ENCODE measurements around the gene THTPA. TPM values are rescaled to one million over a fixed set of nuclear protein-coding genes. Genes with fewer than 3 reads are reported as not detected.

THTPA gene
- total and polyA plus RNA-seq, 2 of the 13 experiments (the other 11 are each of a cell fraction or from before 2014, with no cell fraction given) = 7.4 to 8.7 TPM

GRCh38 chr14:23580152-23580926, 24.3 kb downstream of the THTPA start (continued):
- TF ChIP-seq AFF4 (CRISPR knock-in tag; IDR thresholded peaks at IDR 0.05) (peak; percentile 40; the same call in 1 of the 2 replicates), ZNF598 (CRISPR knock-in tag; IDR thresholded peaks at IDR 0.05; ENCODE audit: borderline replicate concordance) (no peak), ZNF225 (CRISPR knock-in tag; IDR thresholded peaks at IDR 0.05) (peak; percentile 42; the same call in 1 of the 2 replicates), MTA1 (CRISPR knock-in tag; IDR thresholded peaks at IDR 0.05; ENCODE audit: borderline replicate concordance) (peak; percentile 78; the same call in 1 of the 2 replicates), ZNF543 (CRISPR knock-in tag; IDR thresholded peaks at IDR 0.05) (0 out of 2 replicates have a peak, but pooled peaks have one; percentile 15), ZBTB20 (CRISPR knock-in tag; IDR thresholded peaks at IDR 0.05; ENCODE audit: borderline replicate concordance, low read depth) (no peak), ZFP36L1 (CRISPR knock-in tag; IDR thresholded peaks at IDR 0.05) (no peak), AGO2 (optimal IDR thresholded peaks at IDR 0.05; ENCODE audit: low read depth, low read length) (peak; percentile 73), NR0B2 (CRISPR knock-in tag; IDR thresholded peaks at IDR 0.05) (0 out of 2 replicates have a peak, but pooled peaks have one; percentile 11), SNRNP70 (IDR thresholded peaks at IDR 0.05; ENCODE audit: low read depth, low read length) (no peak), KLF11 (CRISPR knock-in tag; IDR thresholded peaks at IDR 0.05) (no peak), ZNF576 (CRISPR knock-in tag; IDR thresholded peaks at IDR 0.05) (no peak), ONECUT2 (CRISPR knock-in tag; IDR thresholded peaks at IDR 0.05) (no peak), ERF (CRISPR knock-in tag; IDR thresholded peaks at IDR 0.05) (peak; percentile 31; the same call in 1 of the 2 replicates), EHMT2 (IDR thresholded peaks at IDR 0.05; ENCODE audit: borderline replicate concordance, low read depth, low read length) (no peak)

All from HepG2 (cell line).